GM19452 (cell line): ENCODE results near the gene TARBP1.
"Not testable (repeated sequence)": the region's sequence is repeated elsewhere in the genome, so short reads cannot be mapped to it uniquely, and the experiment has no call there.

Source experiments
- ATAC-seq: cut with Tn5 transposase; IDR thresholded peaks from one replicate; pipeline ENCODE4 v1.9.1; 2021; ENCODE audit not compliant: unreplicated experiment

The TARBP1 gene

DNA sequence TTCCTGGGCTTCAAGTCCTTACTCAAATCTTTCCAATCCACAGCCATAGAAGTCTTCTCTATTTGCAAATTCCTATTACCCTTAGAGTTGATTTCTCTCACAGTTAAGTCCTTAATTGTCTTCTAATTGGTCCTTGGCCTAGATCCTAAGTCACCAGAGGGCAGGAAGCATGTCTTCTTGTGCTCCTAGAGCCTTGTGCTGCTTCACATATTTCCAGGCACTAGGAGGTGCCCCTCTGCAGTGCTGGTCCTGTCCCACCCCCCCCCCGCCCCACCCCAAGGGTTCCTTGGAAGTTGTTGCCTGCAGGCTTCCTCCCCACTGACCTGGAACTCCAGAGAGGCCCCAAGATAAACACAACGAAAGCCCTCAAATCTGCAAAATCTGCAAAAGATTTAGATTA lies 28.1 kb upstream of the TARBP1 start:
- ATAC-seq: no peak

- ATAC-seq: no peak
These were observed 26.8 kb upstream of the TARBP1 start for GRCh38 chr1:234505769-234506102.

- no peak for ATAC-seq
These were observed 26.2 kb upstream of the TARBP1 start for GRCh38 chr1:234504969-234505768.

DNA sequence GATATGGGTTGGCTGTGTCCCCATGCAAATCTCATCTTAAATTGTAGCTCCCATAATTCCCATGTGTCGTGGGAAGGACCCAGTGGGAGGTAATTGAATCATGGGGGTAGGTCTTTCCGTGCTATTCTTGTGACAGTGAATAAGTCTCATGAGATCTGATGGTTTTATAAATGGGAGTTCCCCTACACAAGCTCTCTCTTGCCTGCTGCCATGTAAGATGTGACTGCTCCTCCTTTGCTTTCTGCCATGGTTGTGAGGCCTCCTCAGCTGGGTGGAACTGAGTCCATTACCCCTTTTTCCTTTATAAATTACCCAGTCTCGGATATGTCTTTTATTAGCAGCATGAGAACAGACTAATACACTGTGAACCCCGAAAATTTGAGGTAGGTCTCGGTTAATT lies 25.3 kb upstream of the TARBP1 start:
- ATAC-seq: not testable (repeated sequence)

- ATAC-seq: no peak
These were observed 24.4 kb upstream of the TARBP1 start for GRCh38 chr1:234503193-234504050.

DNA sequence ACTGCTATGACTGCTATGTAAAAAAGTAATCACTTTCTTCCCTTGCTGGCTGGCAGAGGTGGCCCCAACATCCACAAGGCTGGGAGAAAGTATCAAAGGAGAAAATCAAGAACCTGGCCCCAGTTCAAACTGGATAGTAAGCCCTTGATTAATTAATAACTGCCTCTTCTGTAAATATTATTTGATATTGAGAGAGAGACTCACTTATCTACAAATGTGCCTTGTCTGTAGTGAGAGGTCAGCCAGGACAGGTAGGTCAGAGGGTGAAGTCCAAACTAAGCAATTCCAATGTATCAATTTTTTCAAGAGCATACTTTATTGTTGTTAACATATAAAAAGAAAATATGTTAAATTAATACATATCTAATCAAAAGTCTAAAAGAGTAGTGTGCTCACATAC lies 23.8 kb upstream of the TARBP1 start:
- ATAC-seq: no peak

- no peak for ATAC-seq
These were observed 21.3 kb upstream of the TARBP1 start for GRCh38 chr1:234500269-234500668.

DNA sequence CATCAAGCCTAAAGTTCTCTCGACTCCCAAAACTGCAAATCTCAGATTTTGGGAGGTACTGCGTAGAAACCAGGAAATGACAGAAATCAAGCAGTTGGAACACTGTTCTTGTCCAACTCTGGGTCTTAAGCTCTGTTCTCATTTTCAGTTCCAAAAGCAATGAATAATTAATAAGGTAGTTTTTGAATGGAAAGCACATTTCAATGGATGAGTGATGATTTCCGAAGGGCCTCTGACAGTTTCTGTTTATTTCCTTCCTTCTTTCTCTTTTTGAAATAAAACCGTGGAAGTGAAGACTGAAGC lies 20.9 kb upstream of the TARBP1 start:
- ATAC-seq: no peak

DNA sequence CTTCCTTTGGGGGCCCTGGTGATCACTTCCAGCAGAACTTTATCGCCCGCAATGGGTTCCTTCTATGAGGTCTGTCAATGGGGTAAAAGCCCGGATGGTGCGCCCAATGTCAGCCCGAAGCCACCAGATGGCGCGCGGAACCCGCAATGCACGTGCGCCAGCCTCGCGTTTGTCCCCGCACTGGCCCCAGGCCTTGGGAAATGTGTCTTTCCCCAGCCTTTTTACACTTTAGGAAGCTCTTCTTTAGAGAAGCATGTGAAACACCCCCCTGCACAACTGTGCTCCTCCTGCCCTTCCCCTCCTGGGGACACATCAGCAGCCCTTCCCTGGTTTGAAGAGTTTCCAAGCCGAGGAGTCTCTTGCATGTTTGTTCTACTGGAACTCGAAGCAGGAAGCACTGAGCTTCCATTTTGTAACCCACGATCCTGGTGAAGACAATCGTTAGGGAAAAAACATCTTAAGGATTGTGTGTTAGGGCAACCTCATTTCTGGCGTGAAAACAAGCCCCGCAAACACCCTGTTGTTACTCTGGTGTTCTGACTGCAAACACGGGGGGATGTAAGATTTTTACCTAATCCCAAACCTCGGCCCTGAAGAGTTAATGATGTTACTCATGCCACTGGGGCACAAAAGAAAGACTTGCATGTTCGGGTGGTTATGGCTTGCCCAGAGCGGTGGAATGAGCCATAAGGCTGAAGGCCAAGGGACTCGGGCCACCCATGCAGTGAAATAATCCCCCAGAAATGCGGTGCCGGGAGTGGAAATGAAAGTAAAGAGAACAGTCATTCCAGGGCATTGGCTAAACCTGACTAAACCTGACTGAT lies 20.4 kb upstream of the TARBP1 start:
- ATAC-seq: peak; percentile 47

DNA sequence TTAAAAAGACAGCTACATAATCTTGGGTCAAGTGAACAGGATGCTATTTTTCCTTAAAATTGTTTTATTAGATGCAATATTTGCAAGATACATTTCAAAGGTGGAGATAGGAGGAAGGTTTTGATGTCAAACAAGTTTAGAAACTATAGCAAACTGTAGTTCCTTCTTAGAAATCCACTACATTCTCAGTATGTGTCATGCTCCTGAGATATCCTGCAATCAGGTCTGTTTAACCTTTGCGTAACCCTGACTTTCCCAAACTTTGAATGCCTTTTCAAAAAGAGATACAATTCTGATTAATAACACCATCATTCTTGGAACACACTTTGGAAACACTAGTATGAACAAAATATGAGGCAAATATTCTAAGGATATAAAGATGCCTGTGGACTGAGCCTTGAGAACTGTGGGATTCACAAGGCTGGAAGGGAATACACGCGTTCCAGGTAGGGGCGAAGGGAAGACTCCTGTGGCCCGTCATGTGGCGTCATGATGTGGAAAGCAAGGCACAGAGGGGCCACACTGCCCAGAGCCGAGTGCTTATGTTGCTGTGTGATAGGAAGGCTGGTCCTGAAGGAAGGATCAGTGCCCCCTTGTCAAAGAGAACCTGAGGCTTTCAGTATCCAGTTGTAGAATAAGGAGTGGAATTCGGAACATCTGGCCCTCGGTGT lies 19.6 kb upstream of the TARBP1 start:
- ATAC-seq: no peak

DNA sequence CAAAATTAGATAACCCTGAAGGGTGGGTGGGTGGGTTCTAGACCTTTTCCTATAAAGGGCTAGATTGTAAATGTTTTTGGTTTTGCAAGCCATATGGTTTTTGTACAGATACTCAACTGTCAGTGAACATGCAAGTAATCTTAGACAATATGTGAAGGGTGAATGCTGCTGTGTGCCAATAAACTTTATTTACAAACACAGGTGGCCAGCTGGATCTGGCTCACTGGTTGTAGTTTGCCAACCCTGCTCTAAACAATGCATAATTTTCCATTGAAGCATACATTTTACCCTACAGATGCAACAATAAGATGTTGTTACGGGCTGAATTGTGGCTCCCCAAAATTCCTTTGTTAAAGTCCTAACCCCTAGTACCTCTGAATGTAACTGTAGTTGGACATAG lies 18.6 kb upstream of the TARBP1 start:
- no peak for ATAC-seq

- ATAC-seq: peak; percentile 73
These were observed 16.4 kb upstream of the TARBP1 start for GRCh38 chr1:234495231-234495990.

DNA sequence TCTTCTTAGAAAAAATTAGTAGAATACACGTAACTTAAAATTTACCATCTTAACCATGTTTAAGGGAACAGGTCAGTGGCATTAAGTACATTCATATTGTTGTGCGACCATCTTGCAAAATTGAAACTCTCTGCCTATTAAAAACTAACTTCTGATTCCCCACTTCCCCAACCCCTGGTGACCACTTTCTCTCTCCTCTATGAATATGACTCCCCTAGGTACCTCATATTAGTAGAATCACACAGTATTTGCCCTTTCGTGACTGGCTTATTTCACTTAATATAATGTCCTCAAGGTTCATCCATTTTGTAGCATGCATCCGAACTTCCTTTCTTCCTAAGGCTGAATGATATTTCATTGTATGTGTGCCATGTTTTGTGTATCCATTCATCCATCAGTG lies 15.1 kb upstream of the TARBP1 start:
- no peak for ATAC-seq

GRCh38 chr1:234490793-234491479 lies 12.0 kb upstream of the TARBP1 start:
- ATAC-seq: no peak

DNA sequence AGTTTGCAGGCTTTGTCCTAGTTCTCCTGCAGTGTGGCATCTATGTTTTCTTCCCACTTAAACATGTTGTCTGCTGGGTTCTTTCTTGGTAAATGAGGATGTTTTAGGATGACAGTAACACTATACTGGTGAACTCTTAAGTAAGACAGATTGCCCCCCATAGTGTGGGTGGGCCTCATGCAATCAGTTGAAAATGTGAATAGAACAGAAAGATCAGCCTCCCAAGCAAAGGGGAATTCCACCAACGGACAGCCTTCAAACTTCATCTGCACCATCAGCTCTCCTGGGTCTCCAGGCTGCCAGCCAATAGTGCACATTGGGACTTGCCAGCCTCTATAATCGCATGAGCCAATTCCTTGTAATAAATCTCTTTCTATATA lies 10.7 kb upstream of the TARBP1 start:
- ATAC-seq: no peak

- no peak for ATAC-seq
These were observed 10.2 kb upstream of the TARBP1 start for GRCh38 chr1:234489007-234489697.

DNA sequence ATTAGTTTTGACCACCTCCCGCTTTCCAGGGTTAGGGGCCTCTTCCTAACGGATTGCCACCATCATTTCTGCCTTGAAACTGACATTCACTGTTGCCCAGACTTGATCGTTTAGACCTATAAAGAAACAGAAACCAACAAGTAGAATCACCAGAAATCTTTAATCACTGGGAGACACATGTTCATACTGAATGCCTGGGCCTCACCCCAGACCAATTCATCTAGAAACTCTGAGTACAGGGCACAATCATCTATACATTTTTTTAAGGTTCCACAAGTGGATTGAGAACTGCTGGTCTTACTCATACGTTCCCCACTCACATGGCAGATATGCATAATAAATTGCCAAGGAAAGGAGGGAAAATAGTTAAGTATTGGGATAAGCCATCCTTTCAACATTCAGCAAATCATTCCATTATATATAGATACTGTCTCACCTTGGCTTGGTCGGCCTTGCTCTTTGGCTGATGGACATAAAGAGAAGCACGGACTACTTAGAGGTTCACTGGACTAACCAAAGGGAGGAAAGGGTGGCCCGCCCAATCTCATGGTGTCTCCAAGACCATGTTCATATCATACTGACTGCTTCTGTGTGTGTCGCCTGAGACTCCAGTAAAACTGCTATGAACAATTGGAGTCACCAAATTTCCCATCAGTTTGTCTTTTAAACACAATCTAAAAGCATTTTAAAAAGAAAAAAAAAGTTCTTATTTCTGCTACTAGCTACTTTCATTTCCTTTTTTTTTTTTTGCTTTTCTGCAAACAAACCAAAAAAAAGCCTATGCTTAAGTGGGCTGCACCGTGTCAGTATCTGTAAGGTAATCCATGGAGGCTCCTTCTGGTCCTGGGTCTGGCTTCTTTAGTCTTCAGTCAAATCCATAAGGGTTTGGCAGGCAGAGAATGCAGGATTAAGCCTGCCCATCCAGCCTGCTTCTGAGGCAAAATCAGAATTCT lies 9.4 kb upstream of the TARBP1 start:
- peak; percentile 55 for ATAC-seq
